CD4-positive, alpha-beta T cell treated with Interleukin-15 for 1 hour (primary cell): ENCODE measurements around the gene TYW5.

ENCODE experiments used
- DNase-seq: peaks from one replicate; pipeline ENCODE4 v3.0.0-alpha.2; 2020

Gene TYW5, protein sequence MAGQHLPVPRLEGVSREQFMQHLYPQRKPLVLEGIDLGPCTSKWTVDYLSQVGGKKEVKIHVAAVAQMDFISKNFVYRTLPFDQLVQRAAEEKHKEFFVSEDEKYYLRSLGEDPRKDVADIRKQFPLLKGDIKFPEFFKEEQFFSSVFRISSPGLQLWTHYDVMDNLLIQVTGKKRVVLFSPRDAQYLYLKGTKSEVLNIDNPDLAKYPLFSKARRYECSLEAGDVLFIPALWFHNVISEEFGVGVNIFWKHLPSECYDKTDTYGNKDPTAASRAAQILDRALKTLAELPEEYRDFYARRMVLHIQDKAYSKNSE

DNA sequence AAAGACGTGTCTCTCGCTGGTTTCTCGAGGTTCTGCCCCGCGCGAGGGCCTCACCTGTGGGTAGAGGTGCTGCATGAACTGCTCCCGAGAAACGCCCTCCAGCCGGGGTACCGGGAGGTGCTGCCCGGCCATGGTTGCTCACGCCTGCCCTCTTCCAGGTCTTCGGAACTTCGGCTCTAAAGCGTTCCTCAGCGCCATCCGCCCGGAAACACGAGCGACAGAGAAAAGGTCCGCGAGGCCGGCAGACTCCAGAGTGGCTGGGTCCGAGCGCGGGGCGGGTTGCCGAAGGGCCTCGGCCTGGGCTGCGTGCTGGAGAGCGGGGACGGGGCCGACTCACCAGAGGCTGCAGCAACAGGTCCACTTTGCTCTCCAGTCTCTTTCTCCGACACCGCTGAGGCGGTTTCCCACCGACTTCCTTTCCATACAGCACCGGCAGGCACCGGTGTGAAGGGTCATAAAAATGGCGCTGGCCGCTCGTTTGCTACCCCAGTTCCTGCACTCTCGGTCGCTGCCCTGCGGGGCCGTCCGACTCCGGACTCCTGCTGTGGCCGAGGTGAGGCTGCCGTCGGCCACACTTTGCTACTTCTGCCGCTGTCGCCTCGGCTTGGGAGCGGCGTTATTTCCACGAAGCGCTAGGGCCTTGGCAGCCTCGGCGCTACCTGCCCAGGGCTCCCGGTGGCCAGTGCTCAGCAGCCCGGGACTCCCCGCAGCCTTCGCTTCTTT is at the start of gene TYW5, which contains the start of gene MAIP1:
TYW5 (minus strand) TSS at position 153 of the 723 bp plus-strand sequence; CDS start at position 132, 21 bp downstream.
MAIP1 (plus strand) TSS at position 244 of the 723 bp plus-strand sequence; CDS start at position 461, 217 bp downstream.
- DNase-seq: peak; percentile 73

DNA sequence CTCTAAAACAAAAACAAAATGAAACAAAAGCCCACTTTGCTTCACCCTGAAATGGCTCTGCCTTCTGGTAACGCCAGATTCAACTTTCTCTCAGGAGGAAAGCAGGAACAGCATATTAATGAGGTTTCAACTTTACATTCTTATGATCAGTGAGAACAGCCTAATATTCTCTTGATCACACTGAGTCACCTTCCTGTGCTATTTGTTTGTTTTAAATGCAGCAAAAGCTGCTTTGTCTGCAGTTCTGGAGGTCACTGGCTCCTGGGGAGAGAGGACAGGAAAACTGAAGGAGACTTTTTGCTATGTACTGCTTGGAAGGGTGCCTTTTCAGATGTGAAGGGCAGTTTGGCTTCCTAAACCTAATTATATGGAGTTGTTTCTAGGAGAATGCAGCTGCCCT is 48.2 kb upstream of the TYW5 start:
- DNase-seq: no peak

DNA sequence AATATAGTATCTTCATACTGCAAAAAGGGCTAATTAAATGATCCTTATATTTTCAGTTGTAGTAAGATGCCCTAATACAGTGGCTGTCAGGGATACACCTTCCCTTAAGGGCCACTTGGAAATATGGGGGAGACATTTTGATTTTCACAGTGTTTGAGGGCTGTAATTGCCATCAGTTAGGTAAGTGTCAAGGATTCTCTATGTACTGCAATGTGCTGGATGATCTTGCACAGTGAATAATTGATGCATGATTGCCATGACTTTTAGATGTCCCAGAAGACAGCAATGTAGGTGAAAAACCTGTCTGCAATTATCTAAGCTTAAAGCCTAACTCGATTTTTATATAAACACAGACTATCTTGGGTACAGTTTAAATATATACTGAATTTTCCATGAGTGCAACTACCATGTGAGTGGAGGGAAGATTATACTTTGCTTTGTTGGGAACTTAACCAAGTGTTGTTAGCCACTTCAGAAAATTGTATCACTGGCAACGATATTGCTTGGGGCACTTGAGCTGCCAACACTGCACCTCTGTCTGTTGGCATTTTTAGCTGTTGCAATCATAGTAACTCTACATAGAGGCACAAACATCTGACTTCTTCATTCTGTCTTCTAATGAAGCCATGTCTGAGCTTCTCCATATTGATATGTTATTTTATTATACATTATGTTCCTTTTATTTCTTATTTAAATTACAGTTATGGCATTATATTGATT is 45.3 kb upstream of the TYW5 start:
- no peak for DNase-seq

DNA sequence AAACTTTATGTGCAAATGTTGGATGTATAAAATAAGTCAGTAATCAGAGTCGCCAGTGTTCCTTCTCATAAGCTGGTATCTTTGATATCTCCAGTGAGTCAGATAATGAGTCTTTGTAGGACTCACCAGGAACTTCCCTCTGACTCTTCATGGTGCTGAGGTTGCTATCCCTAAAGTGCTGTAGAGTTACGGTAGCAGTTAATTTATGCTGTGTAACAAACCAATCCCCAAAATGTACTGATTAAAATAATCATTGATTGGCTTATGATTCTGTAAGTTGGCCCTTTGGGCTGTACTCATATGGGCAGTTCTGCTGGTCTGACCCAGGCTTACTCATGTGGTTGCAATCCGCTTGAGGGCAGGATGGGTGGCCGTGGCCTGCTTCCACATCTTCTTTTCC is 43.9 kb upstream of the TYW5 start:
- no peak for DNase-seq

DNA sequence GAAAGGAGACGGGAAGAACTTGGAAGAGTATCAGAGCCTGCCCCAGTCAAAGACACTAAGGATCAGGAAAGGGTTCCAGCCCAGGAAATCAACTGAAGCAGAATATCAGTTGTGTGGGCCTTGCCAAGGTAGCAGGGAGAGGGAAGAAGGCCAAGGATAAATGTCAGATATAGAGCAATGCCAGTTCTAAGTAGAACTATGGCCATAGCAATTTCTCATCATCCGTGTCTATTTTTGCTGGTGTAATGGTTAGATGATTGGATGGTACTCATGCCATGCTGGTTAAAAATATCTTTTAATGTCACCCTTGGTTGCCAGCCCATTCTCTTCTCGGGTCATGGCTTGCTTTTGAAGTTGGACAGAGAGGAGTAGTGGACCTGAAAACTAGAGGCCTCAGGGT is 42.0 kb upstream of the TYW5 start:
- no peak for DNase-seq

DNA sequence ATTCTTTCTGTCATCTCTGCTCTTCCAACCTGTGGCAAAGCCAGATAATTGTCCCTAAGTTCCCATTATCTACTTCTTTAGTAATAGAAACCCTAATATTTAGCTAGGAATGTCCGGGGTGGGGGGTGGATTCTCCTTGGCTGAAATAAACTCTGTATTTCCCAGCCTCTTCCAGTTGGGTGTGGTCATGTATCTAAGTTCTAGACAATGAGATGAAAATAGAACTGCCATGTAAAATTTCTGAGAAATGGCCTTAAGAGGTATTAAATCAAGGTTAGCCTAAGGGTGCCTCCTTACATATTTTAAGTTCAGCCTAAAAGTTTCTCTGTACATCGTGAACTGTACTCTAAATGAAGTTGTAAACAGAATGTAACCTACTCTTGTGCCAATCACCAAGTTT is 39.6 kb upstream of the TYW5 start:
- no peak for DNase-seq

DNA sequence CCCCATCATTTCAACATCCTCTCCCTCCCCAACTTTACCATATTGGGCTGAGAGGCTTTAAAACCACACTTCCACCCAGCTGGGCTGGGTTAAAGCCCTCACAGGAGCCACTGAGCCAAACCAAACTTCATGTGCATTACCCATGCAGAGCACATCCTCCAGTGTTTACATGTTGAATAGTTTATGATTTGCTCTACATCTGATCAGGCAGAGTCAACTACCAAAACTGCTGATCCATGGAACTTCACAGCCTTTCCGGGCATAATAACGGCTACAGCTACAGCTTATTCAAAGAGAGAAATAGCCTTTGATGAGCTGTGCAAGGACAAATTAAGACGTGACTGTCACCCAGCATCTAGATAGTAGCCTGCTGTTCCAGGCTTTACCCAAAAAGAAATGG is 39.1 kb upstream of the TYW5 start:
- DNase-seq: no peak

DNA sequence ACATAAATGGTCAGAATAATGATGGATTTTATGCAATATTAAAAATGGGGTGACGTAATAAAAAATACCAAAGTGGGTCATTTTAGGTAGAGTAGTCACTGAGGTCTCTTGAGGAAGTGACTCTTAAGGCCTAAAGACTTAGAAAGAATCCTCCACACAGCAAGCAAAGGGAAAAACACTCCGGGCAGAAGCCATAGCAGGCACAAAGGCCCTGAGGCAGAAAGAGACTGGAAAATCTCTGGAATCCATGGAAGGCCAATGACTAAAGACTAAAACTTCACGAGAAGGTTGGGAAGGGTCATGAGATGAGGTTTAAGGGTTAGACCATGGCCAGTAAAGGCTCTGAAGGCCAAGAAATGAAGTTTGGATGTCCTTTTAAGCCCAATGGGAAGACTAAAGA is 37.0 kb upstream of the TYW5 start:
- DNase-seq: no peak

DNA sequence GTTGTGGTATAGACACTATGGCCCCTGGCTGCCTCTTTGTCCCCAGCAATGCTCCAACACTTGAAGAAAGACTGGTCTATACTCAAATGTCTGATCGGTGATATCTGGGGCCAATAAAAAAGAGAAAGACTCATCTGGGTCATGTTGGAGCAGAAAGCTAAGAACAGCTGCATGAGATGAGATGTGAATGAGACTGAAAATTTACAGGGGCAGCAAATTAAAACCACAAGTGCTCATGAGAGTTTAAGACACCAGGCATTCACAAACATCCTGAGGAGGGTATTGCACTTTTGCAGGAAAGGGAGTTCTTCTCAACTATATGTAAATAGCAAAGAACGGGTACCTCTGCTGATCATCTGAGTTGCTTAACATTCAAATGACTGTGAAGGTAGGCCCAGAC is 36.4 kb upstream of the TYW5 start:
- no peak for DNase-seq

DNA sequence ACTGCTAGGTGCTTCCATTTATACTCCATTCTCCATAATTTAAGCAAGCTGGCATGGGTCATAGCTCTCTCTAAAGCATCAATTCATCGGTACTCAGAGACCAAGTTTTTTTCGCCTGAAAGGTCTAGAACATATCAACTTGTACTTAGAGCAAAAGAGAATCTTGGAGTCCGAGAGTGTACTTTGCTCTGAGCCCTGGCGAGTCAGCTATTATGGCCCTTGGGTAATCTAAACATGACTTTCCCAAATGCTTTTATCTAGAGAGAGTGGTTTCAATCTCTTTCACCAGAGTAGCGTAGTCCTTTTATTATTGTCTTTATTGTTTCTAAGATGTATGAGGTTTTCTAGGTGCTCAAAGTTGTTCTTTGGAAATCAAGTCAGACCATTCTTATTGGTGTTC is 34.5 kb upstream of the TYW5 start:
- DNase-seq: no peak

DNA sequence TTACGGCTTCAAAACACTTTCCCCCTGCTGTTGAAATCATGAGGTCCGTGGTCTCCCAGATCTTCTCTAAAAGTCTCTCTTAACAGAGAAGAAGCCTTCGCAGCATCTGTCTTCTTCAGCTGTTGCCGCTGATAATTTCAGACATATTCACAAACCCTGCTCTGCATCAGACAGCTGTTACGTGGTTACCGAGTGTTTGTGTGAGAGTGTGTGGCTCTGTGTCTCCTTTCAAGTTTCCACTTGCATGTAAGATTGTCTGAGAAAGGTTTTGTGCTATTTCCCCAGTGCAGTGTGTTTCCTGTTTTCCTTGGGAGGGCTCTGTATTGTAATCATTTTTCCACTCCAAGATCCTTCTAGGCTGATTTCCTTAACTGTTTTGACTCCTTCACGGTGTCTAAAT is 32.9 kb upstream of the TYW5 start:
- DNase-seq: no peak

DNA sequence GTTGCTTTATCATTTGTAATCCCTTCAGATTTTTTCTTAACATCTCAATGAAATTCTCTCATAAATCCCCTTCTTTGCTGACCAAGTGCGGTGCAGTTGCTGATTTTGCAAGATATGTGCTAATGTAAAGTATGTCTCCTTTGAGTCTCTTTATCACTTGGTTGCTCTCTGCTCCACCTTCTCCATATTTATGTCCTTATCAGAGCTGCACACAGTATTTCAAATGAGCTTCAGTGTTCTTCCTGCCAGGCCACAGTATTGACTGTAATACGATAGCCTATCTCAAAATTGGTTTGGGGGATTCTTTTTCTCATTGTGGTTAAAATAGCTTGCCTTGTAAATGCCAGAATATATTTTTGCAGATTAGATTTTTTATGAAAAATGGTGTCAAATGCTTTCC is 32.3 kb upstream of the TYW5 start:
- no peak for DNase-seq

DNA sequence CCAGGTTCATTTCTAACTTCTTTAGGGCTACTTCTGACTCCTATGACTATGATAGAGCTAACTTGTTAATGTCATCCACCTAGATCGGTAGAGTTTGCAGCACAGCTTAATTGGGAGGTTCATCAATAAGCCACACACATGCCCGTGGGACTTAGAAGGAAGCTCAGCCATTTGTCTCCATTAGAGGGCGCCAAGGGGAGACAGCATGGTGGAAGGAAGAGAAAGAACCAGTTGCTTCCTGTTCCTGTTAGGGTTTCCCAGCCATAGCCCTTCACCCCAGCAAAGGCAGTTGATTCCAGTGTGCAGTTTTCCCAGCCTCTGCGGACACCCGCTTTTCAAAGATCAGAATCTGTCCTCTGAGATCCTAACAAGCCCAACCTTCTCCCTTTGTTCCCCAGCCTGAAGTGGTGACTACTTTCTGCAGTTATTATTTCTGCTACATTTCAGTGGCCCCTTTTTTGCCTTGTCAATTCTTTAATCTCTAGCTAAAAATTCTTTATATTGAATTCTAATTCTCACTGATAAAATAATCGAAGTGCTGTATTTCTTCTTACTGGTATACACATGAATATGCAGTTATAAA is 30.4 kb upstream of the TYW5 start:
- DNase-seq: peak; percentile 43

DNA sequence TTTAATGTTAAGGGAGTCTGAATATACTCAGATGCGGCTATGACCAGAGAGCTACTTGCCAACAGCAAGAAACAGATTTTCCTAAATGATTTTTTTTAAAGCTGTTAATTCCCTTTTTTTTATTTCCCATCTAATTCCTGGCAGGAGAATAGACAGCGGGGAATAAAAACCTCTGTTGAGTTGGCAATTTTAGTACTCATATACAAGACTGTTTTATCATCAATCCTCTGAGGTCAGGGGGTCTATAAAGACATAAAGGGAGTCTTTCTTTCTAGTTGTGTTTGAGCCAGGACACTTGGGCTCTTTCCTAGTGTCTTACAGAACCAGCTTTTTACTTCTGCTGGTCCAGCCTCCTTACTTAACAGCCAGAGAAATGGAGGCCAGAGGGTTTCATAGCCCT is 29.5 kb upstream of the TYW5 start:
- DNase-seq: no peak

DNA sequence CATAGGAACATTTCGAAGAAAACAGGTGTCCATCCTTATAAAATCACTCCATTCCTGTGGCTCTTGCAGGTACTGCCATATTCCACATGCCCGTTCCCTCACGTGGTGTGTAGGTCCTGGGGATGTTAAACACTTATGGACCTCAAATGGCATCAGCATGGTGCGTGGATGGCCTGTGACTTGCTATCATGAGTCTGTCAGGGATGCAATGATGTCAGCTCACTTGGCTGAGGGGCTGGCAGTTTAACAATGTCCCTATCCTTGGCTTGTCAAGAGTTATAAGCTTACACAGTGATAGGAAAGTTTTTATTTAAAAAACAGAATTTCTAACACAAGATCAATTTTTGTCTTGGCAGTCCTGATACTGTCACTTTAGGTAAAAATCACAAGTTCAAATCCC is 28.9 kb upstream of the TYW5 start:
- no peak for DNase-seq

DNA sequence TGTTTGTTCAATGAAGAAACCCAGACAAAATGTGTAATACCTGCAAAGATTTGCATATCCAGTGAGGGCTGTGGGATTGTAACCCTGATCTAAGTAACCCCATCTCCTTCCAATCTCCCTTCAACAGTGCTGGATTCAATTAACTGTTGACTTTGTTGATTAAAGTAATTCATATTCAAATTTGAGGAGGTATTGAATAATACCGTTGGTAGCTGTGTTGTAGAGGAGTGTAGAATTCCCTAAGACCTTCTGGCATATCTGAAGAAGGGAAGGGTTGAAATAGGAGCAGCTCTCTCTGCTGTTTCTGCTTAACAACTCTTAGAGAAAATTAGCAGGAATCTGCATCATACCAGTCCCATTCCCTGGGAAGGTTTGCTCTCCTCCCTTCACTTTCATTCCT is 28.2 kb upstream of the TYW5 start:
- DNase-seq: no peak

DNA sequence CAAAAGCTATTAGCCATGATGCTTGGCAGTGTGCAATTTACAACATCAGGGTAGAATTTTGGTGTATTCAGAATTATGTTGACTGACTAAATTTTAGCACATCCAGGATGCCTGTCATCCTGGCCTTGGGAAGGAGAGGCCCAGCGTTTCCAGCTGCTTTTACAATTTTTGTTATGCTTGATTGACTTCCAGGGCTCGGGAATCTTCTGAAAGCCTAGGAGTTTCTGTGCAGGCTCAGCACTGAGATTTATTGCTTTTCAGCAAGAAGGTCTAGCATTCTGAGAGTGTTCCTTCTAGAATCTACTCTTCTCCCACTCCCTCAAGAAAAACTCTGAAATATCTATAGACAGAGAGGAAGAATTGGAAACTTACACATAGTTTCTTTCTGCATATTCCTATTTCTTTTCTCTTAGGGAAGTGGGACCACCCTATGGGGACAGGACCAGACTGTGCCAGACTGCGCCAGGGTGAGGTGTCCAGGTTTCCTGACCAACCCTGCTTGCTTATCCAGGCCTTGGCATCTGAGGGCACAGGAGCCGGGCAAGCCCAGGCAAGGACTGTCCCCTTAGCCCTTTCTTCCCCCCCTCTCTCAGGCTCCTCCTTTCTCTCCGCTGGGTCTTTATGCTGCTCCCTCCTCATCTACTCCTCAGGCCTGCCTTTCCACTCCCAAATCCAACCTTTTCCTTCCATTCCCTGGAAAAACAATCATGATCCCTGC is 27.0 kb upstream of the TYW5 start:
- DNase-seq: no peak

DNA sequence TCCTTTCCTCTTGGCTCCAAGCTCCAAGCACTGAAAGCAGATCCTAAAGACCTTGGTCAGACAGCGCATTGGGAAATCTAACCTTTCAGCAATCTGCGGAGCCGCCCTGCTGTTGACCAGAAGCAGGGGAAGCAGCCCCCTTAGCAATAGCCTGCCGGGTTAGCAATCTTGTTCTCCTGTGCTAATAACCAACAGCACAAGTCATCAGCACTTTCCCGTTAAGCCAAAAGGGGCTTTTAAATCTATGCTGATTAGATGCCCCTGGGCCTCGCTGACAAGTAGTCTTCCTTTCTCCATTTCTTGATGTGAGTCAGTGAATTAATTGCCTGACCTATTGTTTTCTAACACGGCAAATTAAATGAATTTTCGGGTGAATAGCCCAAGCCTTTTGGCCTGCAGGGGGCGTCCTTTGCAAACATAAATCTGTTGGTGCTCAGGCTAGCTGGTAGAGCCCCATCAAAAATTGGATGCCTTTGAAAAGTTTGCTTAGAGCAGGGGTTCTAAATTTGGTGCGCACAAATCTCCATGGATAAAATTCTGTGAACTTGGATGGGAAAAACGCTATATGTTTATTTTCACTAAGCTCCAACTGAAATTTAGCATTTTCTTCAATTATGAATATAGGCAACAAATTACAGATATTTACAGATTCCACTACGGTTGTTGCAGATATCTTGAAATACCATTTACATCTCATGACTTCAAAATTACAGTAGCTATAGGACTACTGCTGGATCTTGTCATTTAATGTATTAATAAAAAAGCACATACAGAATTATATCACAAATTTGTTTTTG is 24.7 kb upstream of the TYW5 start:
- peak; percentile 58 for DNase-seq

DNA sequence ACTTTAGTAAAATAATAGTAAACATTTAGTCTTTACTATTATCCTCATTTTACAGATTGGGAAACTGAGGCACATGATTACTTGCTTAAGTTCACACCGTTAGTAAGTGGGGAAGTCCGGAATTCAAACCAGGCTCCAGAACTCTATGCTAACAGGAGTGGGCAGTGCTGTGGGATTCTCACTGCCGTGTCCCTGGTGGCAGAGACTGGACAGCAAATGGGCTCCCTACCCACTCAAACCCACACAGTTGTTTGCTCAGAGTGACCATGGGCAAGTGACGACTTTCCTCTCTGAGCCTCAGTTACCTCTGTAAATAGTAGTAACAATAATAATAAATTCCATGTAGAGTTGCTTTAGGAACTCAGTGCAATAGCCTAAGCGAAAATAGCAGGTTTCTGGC is 24.1 kb upstream of the TYW5 start:
- DNase-seq: no peak

DNA sequence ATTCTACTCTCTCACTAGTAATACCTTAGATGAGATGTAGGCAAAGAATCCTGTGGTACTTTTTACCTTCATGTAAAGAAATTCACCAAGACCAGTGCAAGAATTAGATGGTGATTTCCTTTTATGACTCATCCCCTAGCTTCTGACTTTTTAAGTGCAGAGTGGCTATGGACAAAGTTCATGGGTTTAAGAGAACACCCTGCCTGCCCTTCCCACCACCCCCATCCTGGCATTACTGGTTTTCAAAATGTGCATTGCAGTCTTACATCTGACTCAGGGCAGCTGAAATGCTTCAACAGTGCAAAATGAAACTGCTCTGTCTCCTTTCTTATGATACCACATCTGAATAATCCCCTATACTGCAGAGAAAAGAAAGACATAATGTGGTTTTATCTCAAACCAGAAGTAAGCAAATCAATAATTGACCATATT is 22.7 kb upstream of the TYW5 start:
- DNase-seq: no peak

DNA sequence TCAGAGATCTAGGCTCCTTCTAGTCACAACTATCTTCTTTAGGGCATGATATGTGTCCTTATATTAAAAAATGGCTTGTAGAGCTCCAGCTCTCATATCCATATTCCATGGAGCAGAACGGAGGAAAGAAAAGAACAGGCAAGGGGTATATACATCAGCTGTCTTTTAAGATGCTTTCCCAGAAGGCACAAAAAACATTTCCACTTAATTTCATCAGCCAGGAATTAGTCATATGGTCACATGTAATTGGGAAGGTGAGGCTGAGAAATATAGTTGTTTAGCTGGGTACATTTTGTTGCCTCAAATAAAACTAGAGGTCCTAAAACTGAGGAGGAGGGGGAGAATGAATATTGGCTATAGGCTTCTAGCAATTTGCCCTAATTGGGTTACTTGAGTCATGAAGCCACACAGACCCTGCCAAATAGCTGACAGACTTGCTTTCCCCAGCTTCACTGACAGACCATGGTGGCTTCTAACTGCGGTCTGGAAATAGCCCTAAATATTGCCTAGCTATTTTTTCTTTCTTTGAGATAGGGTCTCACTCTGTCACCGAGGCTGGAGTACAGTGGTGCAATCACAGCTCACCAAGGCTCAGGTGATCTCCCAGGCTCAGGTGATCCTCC is 20.1 kb upstream of the TYW5 start:
- no peak for DNase-seq
